PC-9 (cell line): ENCODE data around the gene ACER3.

Source experiments
- EZH2 ChIP-seq: fragments of 200-600 bp; sonication (generic); IDR thresholded peaks from 2 replicates; pipeline ENCODE4 v1.8.0; 2017; ENCODE audit warnings: antibody characterized with exemption, low read depth
- TF ChIP-seq, protein P1 (sequence below): fragments of 200-600 bp; sonication (generic); conservative IDR thresholded peaks from 2 replicates; pipeline ENCODE4 v1.6.1; 2017; ENCODE audit warnings: mixed run types, antibody characterized with exemption, mild to moderate bottlenecking, moderate library complexity

GRCh38 chr11:76947800-76948199, 87.1 kb downstream of the ACER3 start:
- no peak for TF ChIP-seq EZH2
- TF ChIP-seq, protein P1, sequence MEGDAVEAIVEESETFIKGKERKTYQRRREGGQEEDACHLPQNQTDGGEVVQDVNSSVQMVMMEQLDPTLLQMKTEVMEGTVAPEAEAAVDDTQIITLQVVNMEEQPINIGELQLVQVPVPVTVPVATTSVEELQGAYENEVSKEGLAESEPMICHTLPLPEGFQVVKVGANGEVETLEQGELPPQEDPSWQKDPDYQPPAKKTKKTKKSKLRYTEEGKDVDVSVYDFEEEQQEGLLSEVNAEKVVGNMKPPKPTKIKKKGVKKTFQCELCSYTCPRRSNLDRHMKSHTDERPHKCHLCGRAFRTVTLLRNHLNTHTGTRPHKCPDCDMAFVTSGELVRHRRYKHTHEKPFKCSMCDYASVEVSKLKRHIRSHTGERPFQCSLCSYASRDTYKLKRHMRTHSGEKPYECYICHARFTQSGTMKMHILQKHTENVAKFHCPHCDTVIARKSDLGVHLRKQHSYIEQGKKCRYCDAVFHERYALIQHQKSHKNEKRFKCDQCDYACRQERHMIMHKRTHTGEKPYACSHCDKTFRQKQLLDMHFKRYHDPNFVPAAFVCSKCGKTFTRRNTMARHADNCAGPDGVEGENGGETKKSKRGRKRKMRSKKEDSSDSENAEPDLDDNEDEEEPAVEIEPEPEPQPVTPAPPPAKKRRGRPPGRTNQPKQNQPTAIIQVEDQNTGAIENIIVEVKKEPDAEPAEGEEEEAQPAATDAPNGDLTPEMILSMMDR: no peak
